K562 (cell line): ENCODE data around the gene PHF21A. TPM values are rescaled to one million over a fixed set of nuclear protein-coding genes. Genes with fewer than 3 reads are reported as not detected.

Experiments used
- ATF7 ChIP-seq: fragments of 450-650 bp; IDR thresholded peaks from 2 replicates; pipeline ENCODE4 v1.7.1; 2014; ENCODE audit warnings: mild to moderate bottlenecking, moderate library complexity
- BACH1 ChIP-seq: fragments of 200-800 bp; sonication (Bioruptor generic); IDR thresholded peaks from 2 replicates; pipeline ENCODE4 v1.6.1; 2016; ENCODE audit warnings: missing genetic modification characterization, missing compliant biosample characterization
- CBX8 ChIP-seq: fragments of 200-600 bp; sonication (generic); IDR thresholded peaks from 2 replicates; pipeline ENCODE4 v1.6.1; 2012; ENCODE audit warnings: borderline replicate concordance, mixed run types, low read depth, mild to moderate bottlenecking, moderate library complexity, mixed read lengths, low read length, control low read depth, inconsistent platforms; ENCODE audit not compliant: poor library complexity, severe bottlenecking; ENCODE audit errors: extremely low read depth
- ELF4 ChIP-seq: fragments of 450-650 bp; formaldehyde crosslinking; IDR thresholded peaks from 2 replicates; pipeline ENCODE4 v1.4.0; 2022; ENCODE audit warnings: missing genetic modification characterization
- EP300 ChIP-seq: IDR thresholded peaks from 2 replicates; pipeline ENCODE4 v1.6.1; 2012; ENCODE audit warnings: low read length, improper control_type of control experiment
- ESRRB ChIP-seq: fragments of 250-450 bp; sonication (Bioruptor Pico); IDR thresholded peaks from 2 replicates; pipeline ENCODE4 v1.5.0; 2020; ENCODE audit warnings: mild to moderate bottlenecking, moderate library complexity, borderline replicate concordance
- KLF13 ChIP-seq: fragments of 450-650 bp; IDR thresholded peaks from 2 replicates; pipeline ENCODE4 v1.6.1; 2016; ENCODE audit warnings: missing genetic modification characterization, low read depth, mild to moderate bottlenecking, missing compliant biosample characterization, moderate library complexity, borderline replicate concordance
- MCM7 ChIP-seq, 2 experiments: fragments of 450-650 bp; IDR thresholded peaks; 2 replicates each; pipeline ENCODE4 v1.6.1; 2016 to 2018
- NFE2L1 ChIP-seq: fragments of 450-650 bp; IDR thresholded peaks from 2 replicates; pipeline ENCODE4 v1.6.1; 2016; ENCODE audit warnings: missing genetic modification characterization, low read depth, mild to moderate bottlenecking, missing compliant biosample characterization, moderate library complexity, borderline replicate concordance
- NR2F6 ChIP-seq: fragments of 450-650 bp; formaldehyde crosslinking; IDR thresholded peaks from 2 replicates; pipeline ENCODE4 v1.4.0; 2020; ENCODE audit warnings: mild to moderate bottlenecking
- NR3C1 ChIP-seq: sonication (generic); formaldehyde crosslinking; IDR thresholded peaks from 2 replicates; pipeline ENCODE4 v1.8.1; 2022; ENCODE audit warnings: missing genetic modification reagents
- PHB2 ChIP-seq: fragments of 450-650 bp; IDR thresholded peaks from 2 replicates; pipeline ENCODE4 v1.6.1; 2017; ENCODE audit warnings: low read depth
- PRPF4 ChIP-seq: fragments of 200-400 bp; formaldehyde crosslinking; IDR thresholded peaks from one replicate; pipeline ENCODE4 v1.6.1; 2017; ENCODE audit warnings: low read length, low read depth, mild to moderate bottlenecking; ENCODE audit not compliant: insufficient read depth, poor library complexity, severe bottlenecking
- SIN3A ChIP-seq, 2 experiments: fragments of 150-350 bp in 1 of 2; IDR thresholded peaks; 2 replicates each; pipeline ENCODE4 v1.6.1; 2011 to 2016; ENCODE audit warnings: borderline replicate concordance in 2 of 2, low read depth in 2 of 2, low read length in 2 of 2, mild to moderate bottlenecking in 2 of 2, moderate library complexity in 2 of 2; ENCODE audit not compliant: control insufficient read depth in 1 of 2
- polyA plus RNA-seq, 8 experiments: library from polyadenylated mRNA; depleted of rRNA in 4 of 8; stranded (reverse) in 5 of 8; unstranded in 3 of 8; fragments of >200 nt; fragmentation: Nextera tagmentation in 2 of 8; fragmentation: Illumina TruSeq in 1 of 8; extraction: Ambion mirVana in 2 of 8; extraction: Trizol in 1 of 8; gene quantifications; 2 replicates each; pipeline versions ENCODE4 v1.2.1 to v1.2.3, GENCODE V29; 2011 to 2014; ENCODE audit warnings: inconsistent platforms in 1 of 8, missing spikeins in 1 of 8
- total RNA-seq, 7 experiments: library from RNA; depleted of rRNA in 6 of 7; stranded (reverse); fragments of >200 nt in 6 of 7; fragmentation: Illumina TruSeq in 2 of 7; extraction: Trizol in 2 of 7; gene quantifications; 2 replicates each; pipeline versions ENCODE4 v1.2.1 to v1.2.3, GENCODE V29; 2011 to 2021; ENCODE audit warnings: low replicate concordance in 1 of 7
- TF ChIP-seq, protein P1 (sequence below): sonication (generic); formaldehyde crosslinking; IDR thresholded peaks from 2 replicates; pipeline ENCODE4 v1.8.0; 2022; ENCODE audit warnings: mild to moderate bottlenecking, missing genetic modification reagents
- TF ChIP-seq, protein P2 (sequence below): fragments of 200-800 bp; sonication (Bioruptor generic); IDR thresholded peaks from 2 replicates; pipeline ENCODE4 v1.6.1; 2017; ENCODE audit warnings: missing genetic modification characterization, missing compliant biosample characterization
- TF ChIP-seq, protein P3 (sequence below): fragments of 450-650 bp; IDR thresholded peaks from 2 replicates; pipeline ENCODE4 v1.6.1; 2016; ENCODE audit warnings: antibody characterized with exemption
- TF ChIP-seq, protein P4 (sequence below), 2 experiments: fragments of 450-650 bp in 1 of 2; sonication (generic) in 1 of 2; formaldehyde crosslinking; conservative IDR thresholded peaks; 2 replicates each; pipeline versions ENCODE4 v1.4.0 to v1.8.1; 2020 to 2022; ENCODE audit warnings: mild to moderate bottlenecking in 1 of 2, missing genetic modification reagents in 1 of 2
- TF ChIP-seq, protein P5 (sequence below): fragments of 450-650 bp; formaldehyde crosslinking; IDR thresholded peaks from 2 replicates; pipeline ENCODE4 v1.4.0; 2022; ENCODE audit warnings: missing genetic modification characterization

Gene PHF21A
- total and polyA plus RNA-seq, 9 of the 15 experiments (the other 6 are each of a cell fraction or from before 2014, with no cell fraction given) = 1.5 to 32.4 (median 10.7) TPM

DNA sequence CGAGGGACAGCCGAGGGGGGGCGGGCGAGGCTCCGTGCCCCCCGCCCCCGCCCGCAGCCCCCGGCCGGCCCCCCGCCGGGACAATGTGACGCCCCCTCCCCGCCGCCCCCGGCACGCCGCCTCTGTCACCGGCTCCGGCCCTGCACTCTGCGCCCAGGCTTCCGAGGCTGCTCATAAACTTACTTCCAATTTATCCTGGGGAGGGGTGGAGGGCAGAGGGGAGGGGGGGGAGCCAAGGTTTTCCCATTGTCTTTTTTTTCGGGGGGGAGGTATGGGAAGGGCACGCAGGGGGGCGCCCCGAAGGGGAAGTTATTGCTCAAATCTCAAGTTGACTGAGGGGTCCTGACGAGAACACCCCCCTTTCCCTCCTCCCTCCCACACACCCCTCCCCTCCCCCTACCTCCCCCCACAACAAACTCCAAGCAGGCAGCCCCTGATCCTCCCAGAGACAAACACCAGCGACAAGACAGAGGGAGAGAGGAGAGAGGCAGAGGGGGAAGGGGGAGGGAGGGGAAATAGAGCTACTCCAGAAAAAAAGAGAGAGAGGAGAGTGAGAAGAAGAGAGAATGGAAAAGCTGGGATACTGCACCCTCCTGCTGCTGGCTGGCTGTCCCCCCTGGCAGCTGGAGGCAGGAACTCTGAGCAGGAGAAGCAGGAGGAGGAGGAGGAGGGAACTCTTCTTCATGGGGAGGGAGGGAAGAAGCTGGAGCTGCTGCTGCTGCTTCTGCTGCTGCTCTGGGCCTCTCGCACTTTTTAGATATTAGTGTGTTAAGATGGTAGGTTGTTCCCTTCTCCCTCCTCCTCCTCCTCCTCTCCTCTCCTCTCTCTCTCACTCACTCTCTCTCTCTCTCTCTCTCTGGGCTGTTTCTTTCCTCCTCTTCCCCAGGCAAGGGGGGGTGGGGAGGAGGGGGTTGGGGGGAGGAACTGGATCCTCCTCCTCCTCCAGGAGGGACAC is 631 bp downstream of the PHF21A start (continued):
- TF ChIP-seq, protein P1, sequence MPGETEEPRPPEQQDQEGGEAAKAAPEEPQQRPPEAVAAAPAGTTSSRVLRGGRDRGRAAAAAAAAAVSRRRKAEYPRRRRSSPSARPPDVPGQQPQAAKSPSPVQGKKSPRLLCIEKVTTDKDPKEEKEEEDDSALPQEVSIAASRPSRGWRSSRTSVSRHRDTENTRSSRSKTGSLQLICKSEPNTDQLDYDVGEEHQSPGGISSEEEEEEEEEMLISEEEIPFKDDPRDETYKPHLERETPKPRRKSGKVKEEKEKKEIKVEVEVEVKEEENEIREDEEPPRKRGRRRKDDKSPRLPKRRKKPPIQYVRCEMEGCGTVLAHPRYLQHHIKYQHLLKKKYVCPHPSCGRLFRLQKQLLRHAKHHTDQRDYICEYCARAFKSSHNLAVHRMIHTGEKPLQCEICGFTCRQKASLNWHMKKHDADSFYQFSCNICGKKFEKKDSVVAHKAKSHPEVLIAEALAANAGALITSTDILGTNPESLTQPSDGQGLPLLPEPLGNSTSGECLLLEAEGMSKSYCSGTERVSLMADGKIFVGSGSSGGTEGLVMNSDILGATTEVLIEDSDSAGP = no peak
- TF ChIP-seq KLF13 (tag) (no peak), EP300 (no peak), NR2F6 (CRISPR knock-in tag) (0 out of 2 replicates have a peak, but pooled peaks have one; percentile 65), NR3C1 (no peak), BACH1 (tag) (no peak), MCM7 (IDR thresholded peaks at IDR 0.05) (no peak), NFE2L1 (tag) (no peak), ELF4 (CRISPR knock-in tag) (0 out of 2 replicates have a peak, but pooled peaks have one; percentile 31), CBX8 (no peak), PHB2 (no peak), PRPF4 (no peak), ATF7 (no peak), ESRRB (no peak), SIN3A (IDR thresholded peaks at IDR 0.05; ENCODE audit: borderline replicate concordance in 2 of 2, control insufficient read depth in 1 of 2, low read depth in 2 of 2, low read length in 2 of 2) (no peak)
- TF ChIP-seq, protein P2, sequence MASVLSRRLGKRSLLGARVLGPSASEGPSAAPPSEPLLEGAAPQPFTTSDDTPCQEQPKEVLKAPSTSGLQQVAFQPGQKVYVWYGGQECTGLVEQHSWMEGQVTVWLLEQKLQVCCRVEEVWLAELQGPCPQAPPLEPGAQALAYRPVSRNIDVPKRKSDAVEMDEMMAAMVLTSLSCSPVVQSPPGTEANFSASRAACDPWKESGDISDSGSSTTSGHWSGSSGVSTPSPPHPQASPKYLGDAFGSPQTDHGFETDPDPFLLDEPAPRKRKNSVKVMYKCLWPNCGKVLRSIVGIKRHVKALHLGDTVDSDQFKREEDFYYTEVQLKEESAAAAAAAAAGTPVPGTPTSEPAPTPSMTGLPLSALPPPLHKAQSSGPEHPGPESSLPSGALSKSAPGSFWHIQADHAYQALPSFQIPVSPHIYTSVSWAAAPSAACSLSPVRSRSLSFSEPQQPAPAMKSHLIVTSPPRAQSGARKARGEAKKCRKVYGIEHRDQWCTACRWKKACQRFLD (CRISPR knock-in tag) = no peak
- TF ChIP-seq, protein P3, sequence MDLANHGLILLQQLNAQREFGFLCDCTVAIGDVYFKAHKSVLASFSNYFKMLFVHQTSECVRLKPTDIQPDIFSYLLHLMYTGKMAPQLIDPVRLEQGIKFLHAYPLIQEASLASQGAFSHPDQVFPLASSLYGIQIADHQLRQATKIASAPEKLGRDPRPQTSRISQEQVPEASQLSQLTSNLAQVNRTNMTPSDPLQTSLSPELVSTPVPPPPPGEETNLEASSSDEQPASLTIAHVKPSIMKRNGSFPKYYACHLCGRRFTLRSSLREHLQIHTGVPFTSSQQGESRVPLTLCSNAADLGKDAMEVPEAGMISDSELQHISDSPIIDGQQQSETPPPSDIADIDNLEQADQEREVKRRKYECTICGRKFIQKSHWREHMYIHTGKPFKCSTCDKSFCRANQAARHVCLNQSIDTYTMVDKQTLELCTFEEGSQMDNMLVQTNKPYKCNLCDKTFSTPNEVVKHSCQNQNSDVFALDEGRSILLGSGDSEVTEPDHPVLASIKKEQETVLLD = peak; percentile 59; the same call in 1 of the 2 replicates
- TF ChIP-seq, protein P4, sequence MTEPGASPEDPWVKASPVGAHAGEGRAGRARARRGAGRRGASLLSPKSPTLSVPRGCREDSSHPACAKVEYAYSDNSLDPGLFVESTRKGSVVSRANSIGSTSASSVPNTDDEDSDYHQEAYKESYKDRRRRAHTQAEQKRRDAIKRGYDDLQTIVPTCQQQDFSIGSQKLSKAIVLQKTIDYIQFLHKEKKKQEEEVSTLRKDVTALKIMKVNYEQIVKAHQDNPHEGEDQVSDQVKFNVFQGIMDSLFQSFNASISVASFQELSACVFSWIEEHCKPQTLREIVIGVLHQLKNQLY (CRISPR knock-in tag; conservative IDR thresholded peaks at IDR 0.05) = 0 out of 4 replicates have a peak, but pooled peaks of 1 of the 2 experiments have one; percentile 73
- TF ChIP-seq, protein P5, sequence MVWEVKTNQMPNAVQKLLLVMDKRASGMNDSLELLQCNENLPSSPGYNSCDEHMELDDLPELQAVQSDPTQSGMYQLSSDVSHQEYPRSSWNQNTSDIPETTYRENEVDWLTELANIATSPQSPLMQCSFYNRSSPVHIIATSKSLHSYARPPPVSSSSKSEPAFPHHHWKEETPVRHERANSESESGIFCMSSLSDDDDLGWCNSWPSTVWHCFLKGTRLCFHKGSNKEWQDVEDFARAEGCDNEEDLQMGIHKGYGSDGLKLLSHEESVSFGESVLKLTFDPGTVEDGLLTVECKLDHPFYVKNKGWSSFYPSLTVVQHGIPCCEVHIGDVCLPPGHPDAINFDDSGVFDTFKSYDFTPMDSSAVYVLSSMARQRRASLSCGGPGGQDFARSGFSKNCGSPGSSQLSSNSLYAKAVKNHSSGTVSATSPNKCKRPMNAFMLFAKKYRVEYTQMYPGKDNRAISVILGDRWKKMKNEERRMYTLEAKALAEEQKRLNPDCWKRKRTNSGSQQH (CRISPR knock-in tag) = peak; percentile 78; the same call in 1 of the 2 replicates
